Jurkat, Clone E6-1 (cell line): ENCODE data around the gene USP2.

ENCODE experiments used
- DNase-seq: peaks from one replicate; pipeline ENCODE4 v3.0.0-alpha.2; 2011; ENCODE audit warnings: low read depth, low spot score
- H3K4me3 ChIP-seq: 2 replicates; pipeline ENCODE4 v1.5.1; 2011; ENCODE audit warnings: mild to moderate bottlenecking, low read length, control low read depth, moderate library complexity

The USP2 gene

GRCh38 chr11:119335655-119336543, 45.6 kb downstream of the USP2 start:
- DNase-seq, result no peak
- H3K4me3 ChIP-seq, result peak overlapping the region; percentile 96

GRCh38 chr11:119335091-119335654, 46.3 kb downstream of the USP2 start:
- DNase-seq, result no peak
- peak overlapping the region; percentile 96 for H3K4me3 ChIP-seq

- peak within 1 kb of the TSS; percentile 96 for H3K4me3 ChIP-seq
- DNase-seq, result peak; percentile 99
Observed at GRCh38 chr11:119334174-119334930, 47.1 kb downstream of the USP2 start, which contains the start of gene RNF26. Gene RNF26 (plus strand): TSS chr11:119334527. CDS start chr11:119335123, 596 bp downstream.

- no peak overlapping the region for H3K4me3 ChIP-seq
- DNase-seq, result no peak
Observed at GRCh38 chr11:119332111-119332765, 49.3 kb downstream of the USP2 start.

- H3K4me3 ChIP-seq, result no peak overlapping the region
- no peak for DNase-seq
Observed at GRCh38 chr11:119330237-119330636, 51.3 kb downstream of the USP2 start.

DNA sequence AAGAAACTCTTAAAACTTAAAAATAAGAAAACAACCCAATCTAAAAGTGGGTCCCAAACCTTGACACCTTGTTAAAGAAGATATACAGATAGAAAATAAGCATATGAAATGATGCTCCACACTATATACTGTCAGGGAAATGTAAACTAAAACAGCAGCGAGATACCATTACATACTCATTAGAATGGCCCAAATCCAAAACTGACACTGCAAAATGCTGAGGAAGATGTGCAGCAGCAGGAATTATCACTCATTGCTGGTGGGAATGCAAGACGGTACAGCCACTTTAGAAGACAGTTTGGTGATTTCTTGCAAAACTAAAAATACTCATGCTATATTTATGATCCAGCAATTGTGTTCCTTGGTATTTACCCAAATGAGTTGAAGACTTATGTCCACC, 52.2 kb downstream of the USP2 start:
- H3K4me3 ChIP-seq, result no peak overlapping the region
- DNase-seq, result no peak

DNA sequence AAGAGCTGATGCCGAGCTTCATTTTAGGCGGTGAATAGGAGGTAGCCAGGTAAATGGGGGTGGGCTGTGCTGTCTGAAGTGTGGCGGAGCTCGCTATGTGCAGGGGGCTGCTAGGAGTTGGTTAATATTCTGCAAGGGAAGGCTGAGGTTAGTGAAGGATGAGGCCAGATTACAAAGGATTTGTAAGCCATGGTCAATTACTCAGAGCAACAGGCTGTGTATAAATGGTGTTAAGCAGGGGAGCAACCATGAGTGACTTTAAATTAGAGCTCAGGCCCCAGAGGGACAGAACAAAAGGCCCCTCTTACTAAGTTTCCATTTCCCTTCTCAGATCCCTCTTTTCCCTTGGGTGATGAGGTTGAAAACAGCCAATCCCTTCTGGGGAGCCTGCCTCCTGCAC, 57.3 kb downstream of the USP2 start:
- H3K4me3 ChIP-seq, result no peak overlapping the region
- no peak for DNase-seq

- H3K4me3 ChIP-seq, result no peak overlapping the region
- DNase-seq, result peak; percentile 59
Observed at GRCh38 chr11:119323532-119324033, 57.9 kb downstream of the USP2 start.

- no peak for DNase-seq
- no peak overlapping the region for H3K4me3 ChIP-seq
Observed at GRCh38 chr11:119322921-119323531, 58.5 kb downstream of the USP2 start.

DNA sequence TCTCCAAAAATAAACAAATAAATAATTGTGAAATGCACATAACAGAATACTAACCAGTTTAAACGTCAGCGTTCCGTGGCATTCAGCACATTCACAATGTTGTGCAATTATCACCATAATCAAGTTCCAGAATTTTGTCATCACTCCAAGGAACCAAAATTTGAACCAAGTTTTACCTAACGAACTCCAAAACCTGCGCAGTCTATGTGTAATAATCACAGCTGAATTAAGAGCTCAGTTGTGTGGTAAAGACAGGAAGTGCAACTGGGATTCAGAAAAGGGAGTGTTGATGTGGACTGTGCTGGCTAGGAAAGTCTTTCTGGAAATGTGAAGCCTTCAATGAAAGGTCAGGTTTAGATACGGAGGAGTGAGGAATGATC, 59.1 kb downstream of the USP2 start:
- no peak for DNase-seq

DNA sequence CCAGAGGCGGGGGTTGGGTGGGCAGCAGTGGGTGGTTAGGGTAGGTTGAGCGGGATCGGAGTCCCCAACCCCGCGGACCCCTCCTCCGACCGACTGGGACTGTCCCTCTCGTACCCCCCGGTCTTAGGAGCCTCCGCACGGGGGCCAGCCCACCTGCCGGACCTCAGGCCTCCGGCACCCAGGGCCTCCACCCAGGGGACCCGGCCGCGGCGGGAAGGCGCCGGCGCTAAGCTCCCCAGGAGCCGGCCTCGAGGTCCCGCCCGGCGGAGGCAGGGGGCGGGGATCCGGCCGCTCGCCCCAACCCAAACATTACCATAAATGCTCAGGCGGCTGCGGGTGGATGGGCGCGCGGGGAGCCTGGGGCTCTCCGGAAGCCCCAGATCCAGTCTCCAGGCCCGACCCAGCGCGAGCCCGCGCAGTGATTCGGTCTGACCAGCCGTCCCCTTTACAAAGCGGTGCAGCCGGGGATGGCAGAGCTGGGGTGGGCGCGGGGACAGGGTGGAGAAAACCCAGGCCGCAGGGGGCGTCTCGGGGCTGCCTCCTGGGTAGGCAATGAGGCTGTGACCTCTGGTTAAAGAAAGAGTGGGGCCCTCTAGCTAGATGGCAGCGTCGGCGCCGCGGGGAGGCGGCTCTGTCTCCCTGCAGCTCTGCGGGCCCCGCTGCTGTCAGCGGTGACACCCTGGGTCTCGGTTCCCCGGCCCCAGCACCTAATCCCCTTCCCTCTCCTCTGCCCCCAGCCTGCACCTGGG, 60.5 kb downstream of the USP2 start:
- H3K4me3 ChIP-seq, result no peak overlapping the region
- DNase-seq, result no peak

More for the DNA sequence above, 59.1 kb downstream of the USP2 start:
- no peak overlapping the region for H3K4me3 ChIP-seq

GRCh38 chr11:119320240-119320775, 61.2 kb downstream of the USP2 start:
- no peak overlapping the region for H3K4me3 ChIP-seq
- DNase-seq, result no peak

- DNase-seq, result no peak
- no peak overlapping the region for H3K4me3 ChIP-seq
Observed at GRCh38 chr11:119319700-119320239, 61.7 kb downstream of the USP2 start.

DNA sequence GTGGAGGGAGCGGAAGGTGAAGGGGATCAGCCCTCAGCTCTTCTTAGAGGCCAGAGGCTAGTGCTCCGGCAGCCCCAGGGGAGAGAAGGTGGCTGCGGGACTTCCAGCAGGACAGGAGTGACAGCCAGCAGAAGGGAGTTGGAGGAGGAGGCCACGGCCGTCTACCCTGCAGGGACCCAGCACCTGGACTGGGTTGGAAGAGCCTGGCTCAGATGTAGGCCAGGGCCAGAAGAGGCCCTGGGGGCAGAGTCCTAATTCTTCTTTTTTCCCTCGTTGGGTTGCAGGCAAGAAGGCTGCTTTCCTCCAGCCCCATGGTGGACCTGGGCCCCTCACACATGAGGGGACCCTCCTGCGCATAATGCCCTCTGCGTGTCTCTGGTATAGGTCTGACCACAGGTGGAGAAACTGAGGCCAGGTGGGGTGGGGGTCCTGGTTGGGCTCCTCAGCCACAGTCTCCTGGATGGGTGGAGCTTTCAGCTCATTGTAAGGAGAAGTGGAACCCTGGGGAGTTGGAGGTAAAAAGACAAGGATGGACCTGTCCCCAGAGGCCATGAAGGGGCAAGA, 62.3 kb downstream of the USP2 start:
- no peak for DNase-seq
- H3K4me3 ChIP-seq, result no peak overlapping the region

DNA sequence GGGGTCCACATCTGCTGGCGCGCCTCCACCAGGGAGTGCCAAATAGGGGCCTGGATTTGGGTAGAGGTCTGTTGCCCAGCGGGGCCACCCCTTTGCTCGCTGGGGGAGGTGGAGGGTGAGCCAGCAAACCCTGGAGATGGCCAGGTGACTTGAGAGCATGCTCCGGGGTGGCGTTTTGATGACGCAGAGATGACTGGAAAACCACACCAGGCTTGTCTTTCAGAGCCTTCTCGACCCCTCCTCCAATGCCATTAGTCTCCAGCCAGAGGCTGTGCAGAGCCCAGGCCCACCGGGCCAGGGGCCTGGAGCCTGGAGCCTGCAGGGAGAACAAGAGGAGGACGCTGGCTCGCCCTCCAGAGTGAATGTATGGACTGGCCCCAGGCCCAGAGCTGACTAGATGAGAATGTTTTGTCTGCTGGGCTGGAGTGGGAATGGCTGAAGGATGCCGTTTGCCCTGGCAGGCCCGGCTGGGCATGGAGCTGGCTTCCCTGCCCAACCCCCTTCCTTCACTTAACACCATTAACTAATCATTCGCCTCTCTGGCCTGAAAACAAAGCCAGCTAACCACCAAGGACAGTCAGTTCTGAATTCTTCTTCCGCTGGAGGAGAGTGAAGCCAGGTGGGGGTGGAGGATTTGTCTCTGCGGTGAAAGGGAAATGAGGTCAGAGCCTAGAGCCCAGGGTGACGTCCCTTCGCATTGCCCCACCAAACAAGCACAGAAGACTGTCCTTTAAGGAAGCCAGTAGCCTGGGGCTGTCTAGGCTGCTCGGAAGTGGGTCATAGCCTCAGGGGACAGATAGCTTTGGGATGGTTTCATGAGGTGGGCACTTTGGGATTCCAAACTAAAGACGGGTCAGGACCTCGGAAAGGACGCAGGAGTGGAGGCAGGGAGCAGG, 63.0 kb downstream of the USP2 start:
- DNase-seq, result no peak
- H3K4me3 ChIP-seq, result no peak overlapping the region

DNA sequence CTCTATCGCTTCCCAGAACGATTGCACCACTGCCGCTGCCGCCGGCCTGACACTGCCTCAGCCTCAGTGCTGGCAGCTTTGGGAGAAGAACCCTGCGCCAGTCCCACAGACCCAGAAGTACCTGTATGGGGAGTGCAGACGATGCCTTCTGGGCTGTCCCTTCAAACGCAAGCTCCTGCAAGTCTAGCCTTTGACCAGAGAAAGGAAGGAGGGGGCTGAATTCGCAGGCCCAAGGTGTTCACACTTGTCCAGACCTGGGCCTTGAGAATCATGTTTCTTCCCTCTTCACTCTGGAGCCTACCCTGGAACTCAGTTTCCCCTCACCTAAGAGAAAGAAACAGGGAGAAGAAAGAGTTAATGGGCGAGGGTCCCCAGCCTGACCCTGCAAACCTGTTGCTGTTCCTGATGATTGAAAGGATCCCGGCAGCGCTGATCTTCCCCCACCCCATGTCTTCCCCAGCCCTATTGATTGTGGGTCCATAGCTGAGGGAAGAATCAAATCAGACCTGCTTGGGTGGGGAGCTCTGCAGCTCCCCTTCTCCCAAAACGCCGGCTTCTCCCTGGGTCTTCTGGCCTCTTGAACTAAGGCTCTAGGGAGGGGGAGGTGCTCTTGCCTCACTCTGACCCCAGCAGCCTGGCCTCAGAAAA, 63.8 kb downstream of the USP2 start:
- no peak for DNase-seq
- no peak overlapping the region for H3K4me3 ChIP-seq
